Measurements from ENCODE around the gene COMT. TPM values are rescaled to one million over a fixed set of nuclear protein-coding genes. Genes with fewer than 3 reads are reported as not detected.

Gene COMT
- total RNA-seq, 4 donors from 2014 or later, result 166 to 214 (median 180) TPM

- ATAC-seq (ENCODE audit: low FRiP score), result no peak
- TF ChIP-seq, protein P1, sequence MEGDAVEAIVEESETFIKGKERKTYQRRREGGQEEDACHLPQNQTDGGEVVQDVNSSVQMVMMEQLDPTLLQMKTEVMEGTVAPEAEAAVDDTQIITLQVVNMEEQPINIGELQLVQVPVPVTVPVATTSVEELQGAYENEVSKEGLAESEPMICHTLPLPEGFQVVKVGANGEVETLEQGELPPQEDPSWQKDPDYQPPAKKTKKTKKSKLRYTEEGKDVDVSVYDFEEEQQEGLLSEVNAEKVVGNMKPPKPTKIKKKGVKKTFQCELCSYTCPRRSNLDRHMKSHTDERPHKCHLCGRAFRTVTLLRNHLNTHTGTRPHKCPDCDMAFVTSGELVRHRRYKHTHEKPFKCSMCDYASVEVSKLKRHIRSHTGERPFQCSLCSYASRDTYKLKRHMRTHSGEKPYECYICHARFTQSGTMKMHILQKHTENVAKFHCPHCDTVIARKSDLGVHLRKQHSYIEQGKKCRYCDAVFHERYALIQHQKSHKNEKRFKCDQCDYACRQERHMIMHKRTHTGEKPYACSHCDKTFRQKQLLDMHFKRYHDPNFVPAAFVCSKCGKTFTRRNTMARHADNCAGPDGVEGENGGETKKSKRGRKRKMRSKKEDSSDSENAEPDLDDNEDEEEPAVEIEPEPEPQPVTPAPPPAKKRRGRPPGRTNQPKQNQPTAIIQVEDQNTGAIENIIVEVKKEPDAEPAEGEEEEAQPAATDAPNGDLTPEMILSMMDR (IDR thresholded peaks at IDR 0.05), result no peak
These were observed 43.8 kb upstream of the COMT start for GRCh38 chr22:19897726-19898125.

GRCh38 chr22:19898145-19898544 lies 43.4 kb upstream of the COMT start:
- ATAC-seq (ENCODE audit: low FRiP score), result no peak
- DNase-seq (ENCODE audit: low spot score), result no peak
- TF ChIP-seq, protein P1 (IDR thresholded peaks at IDR 0.05), result no peak

More at GRCh38 chr22:19897726-19898125, 43.8 kb upstream of the COMT start:
- DNase-seq (ENCODE audit: low spot score), result no peak

GRCh38 chr22:19898831-19899567 lies 42.6 kb upstream of the COMT start:
- TF ChIP-seq, protein P1 (IDR thresholded peaks at IDR 0.05), result no peak
- ATAC-seq (ENCODE audit: low FRiP score) (no peak), DNase-seq (ENCODE audit: low spot score) (no peak)

DNA sequence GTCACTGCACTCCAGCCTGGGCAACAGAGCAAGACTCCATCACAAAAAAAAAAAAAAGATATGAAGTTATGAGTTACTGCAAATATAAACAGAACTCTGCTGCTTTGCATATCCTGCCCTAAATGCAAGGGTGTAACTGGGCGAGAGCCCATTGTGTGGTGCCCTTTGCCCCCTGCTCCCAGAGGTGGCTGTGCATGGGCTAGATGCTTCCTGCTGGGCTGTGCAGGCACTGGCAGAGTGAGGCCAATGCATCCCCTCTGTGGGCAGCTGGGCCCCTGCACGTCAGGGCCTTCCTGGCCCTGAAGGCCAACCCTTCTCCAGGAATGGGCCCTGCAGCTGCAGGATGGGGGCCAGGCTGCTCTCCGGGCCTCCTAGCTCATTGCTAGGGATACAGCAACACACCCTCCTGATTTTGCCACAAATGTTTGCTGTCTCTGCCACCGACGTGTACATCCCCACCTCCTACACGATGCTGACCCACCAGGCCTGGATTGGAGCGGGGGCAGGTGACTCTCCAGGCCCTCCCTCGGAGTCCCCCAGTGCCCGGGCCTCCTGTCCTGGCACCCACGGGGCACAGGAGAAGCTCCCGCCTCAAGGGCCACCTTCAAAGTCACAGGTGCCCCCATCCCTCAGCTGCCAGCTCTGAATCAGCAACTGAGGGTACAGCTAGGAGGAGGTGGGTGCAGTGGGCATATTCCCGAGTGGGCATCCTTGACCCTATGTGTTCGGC lies 40.7 kb upstream of the COMT start:
- DNase-seq (ENCODE audit: low spot score), result no peak
- no peak for ATAC-seq (ENCODE audit: low FRiP score)
- TF ChIP-seq, protein P1 (IDR thresholded peaks at IDR 0.05), result no peak

DNA sequence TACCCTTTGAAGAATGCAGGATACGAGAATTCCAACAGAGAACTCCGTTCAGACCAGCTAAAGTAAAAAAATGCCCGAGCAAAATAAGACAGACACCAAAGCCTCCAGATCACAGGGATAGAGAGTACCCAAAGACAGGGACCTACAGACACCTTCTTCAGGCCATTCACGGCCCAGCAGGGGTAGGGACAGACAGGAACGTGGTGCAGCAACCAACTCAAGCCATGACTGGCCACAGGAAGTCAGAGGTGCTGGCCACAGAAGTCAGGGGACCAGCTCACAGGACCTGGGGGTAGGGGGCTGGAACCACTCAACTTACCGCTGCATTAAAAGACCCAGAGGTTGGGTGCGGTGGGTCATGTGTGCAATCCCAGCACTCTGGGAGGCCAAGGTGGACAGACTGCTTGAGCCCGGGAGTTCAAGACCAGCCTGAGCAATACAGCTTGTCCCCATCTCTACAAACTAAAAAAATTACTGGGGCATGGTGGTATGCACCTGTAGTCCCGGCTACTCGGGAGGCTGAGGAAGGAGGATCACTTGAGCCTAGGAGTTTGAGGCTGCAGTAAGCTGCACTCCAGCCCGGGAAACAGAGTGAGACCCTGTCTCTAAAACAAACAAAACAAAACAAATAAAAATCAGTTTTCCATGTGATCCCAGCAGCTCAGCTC lies 39.9 kb upstream of the COMT start:
- DNase-seq (ENCODE audit: low spot score) (no peak), ATAC-seq (ENCODE audit: low FRiP score) (no peak)
- TF ChIP-seq, protein P1 (IDR thresholded peaks at IDR 0.05), result no peak

- DNase-seq (ENCODE audit: low spot score) (no peak), ATAC-seq (ENCODE audit: low FRiP score) (no peak)
- TF ChIP-seq, protein P1 (IDR thresholded peaks at IDR 0.05), result no peak
These were observed 39.3 kb upstream of the COMT start for GRCh38 chr22:19902245-19902715.
